Measurements from ENCODE around the gene ZNF670.
"Not testable (repeated sequence)": the region's sequence is repeated elsewhere in the genome, so short reads cannot be mapped to it uniquely, and the experiment has no call there.

The ZNF670 gene

DNA sequence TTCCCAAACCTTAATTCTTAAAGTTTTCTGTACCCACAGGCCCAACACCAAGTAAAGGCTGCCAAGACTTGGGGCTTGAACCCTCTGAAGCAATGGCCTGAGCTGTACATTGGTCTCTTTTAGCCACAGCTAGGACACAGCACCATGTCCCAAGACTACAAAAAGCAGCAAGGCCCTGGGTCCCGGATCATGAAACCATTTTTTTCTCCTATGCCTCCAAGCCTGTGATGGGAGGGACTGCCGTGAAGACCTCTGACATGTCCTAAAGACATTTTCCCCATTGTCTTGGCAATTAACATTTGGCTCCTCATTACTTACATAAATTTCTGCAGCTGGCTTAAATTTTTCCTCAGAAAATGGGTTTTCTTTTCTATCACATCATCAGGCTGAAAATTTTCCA, 30.9 kb downstream of the ZNF670 start:
- H3K9me3 ChIP-seq (ENCODE audit: low read depth, low read length), result peaks cover 7% of the 10 kb centered on the region; the same call in 1 of the 2 replicates
- no peak overlapping the region for H3K27ac ChIP-seq
- H3K9ac ChIP-seq (ENCODE audit: insufficient read length), result no peak overlapping the region
- H3K36me3 ChIP-seq (ENCODE audit: insufficient read depth, low read length), result peaks cover 9% of the 10 kb centered on the region; the same call in 1 of the 2 replicates
- no peak for TF ChIP-seq EZH2 (IDR thresholded peaks at IDR 0.05)
- TF ChIP-seq FOXP2 (optimal IDR thresholded peaks at IDR 0.05; ENCODE audit: control extremely low read depth, extremely low read length, insufficient read depth), result no peak
- TF ChIP-seq POLR2AphosphoS5 (IDR thresholded peaks at IDR 0.05; ENCODE audit: borderline replicate concordance, low read depth, low read length), result no peak
- no peak for DNase-seq (ENCODE audit: low read depth, low spot score)
- H3K4me3 ChIP-seq, result no peak overlapping the region

DNA sequence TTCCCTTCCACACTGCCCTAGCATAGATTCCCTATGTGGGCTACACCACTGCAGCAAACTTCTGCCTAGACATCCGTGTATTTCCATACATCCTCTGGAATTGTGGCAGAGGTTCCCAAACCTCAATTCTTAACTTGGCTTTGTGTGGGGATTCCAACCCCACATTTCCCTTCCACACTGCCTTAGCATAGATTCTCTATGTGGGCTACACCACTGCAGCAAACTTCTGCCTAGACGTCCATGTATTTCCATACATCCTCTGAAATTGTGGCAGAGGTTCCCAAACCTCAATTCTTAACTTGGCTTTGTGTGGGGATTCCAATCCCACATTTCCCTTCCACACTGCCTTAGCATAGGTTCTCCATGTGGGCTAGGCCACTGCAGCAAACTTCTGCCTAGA, 31.4 kb downstream of the ZNF670 start:
- Histone ChIP-seq H3K9me3 (ENCODE audit: low read depth, low read length) (peaks cover 11% of the 10 kb centered on the region; the same call in 1 of the 2 replicates), H3K9ac (ENCODE audit: insufficient read length) (no peak overlapping the region), H3K27ac (no peak overlapping the region), H3K4me3 (no peak overlapping the region), H3K36me3 (ENCODE audit: insufficient read depth, low read length) (peaks cover 9% of the 10 kb centered on the region; the same call in 1 of the 2 replicates)
- no peak for DNase-seq (ENCODE audit: low read depth, low spot score)
- TF ChIP-seq POLR2AphosphoS5 (IDR thresholded peaks at IDR 0.05; ENCODE audit: borderline replicate concordance, low read depth, low read length) (no peak), FOXP2 (optimal IDR thresholded peaks at IDR 0.05; ENCODE audit: control extremely low read depth, extremely low read length, insufficient read depth) (no peak), EZH2 (IDR thresholded peaks at IDR 0.05) (no peak)

DNA sequence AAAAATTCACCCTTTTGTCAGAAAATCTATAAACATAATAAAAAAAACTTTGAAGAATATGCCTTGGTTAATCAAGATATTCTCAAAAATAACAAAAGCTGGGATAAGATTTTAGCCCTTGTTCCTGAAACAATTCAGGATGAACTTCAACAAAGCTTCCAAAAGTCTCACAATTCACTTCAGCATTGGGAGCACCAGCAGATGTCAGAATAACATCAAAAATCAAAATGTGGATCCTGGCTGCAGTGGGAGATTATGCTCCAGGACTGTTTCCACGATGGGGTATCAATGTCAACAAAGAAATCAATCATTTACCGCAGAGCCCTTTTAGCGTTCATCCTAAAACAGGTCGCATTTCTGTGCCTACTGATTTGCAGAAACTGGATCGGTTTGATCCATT, 35.2 kb downstream of the ZNF670 start:
- Histone ChIP-seq H3K9ac (ENCODE audit: insufficient read length) (no peak overlapping the region), H3K27ac (no peak overlapping the region), H3K36me3 (ENCODE audit: insufficient read depth, low read length) (peaks cover 27% of the 10 kb centered on the region), H3K9me3 (ENCODE audit: low read depth, low read length) (peaks cover 17% of the 10 kb centered on the region), H3K4me3 (no peak overlapping the region)
- DNase-seq (ENCODE audit: low read depth, low spot score), result no peak
- TF ChIP-seq EZH2 (IDR thresholded peaks at IDR 0.05), result no peak
- no peak for TF ChIP-seq FOXP2 (optimal IDR thresholded peaks at IDR 0.05; ENCODE audit: control extremely low read depth, extremely low read length, insufficient read depth)
- no peak for TF ChIP-seq POLR2AphosphoS5 (IDR thresholded peaks at IDR 0.05; ENCODE audit: borderline replicate concordance, low read depth, low read length)

DNA sequence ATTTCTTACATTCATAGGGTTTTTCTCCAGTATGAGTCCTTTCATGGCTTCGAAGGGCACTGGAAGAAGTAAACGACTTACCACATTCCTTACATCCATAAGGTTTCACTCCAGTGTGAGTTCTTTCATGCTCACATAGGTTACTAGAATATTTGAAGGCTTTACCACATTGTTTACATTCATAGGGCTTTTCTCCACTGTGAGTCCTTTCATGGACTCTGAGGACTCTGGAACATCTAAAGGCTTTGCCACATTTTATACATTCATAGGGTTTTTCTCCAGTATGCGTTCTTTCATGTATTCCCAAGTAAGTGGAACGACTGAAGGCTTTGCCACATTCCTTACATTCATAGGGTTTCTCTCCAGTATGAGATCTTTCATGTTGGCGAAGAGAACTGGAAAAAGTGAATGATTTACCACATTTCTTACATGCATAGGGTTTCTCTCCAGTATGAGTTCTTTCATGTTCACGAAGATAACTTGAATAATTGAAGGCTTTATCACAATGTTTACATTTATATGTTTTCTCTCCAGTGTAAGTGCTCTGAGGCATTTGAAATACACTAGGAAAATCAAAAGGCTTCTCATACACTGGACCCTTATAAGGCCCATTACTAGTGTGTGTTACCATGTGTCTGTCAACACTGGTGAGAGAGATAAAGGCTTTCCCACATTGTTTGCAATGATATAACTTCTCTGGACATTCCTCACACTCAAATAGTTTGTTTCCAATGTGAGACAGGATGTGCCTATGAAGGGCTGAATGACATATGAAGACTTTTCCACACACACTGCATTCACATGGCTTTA, 40.9 kb downstream of the ZNF670 start:
- H3K27ac ChIP-seq, result no peak overlapping the region
- peaks cover 56% of the 10 kb centered on the region for H3K36me3 ChIP-seq (ENCODE audit: insufficient read depth, low read length)
- no peak overlapping the region for H3K9ac ChIP-seq (ENCODE audit: insufficient read length)
- TF ChIP-seq EZH2 (IDR thresholded peaks at IDR 0.05) (no peak), POLR2AphosphoS5 (IDR thresholded peaks at IDR 0.05; ENCODE audit: borderline replicate concordance, low read depth, low read length) (no peak), FOXP2 (optimal IDR thresholded peaks at IDR 0.05; ENCODE audit: control extremely low read depth, extremely low read length, insufficient read depth) (no peak)
- no peak for DNase-seq (ENCODE audit: low read depth, low spot score)
- no peak overlapping the region for H3K4me3 ChIP-seq
- H3K9me3 ChIP-seq (ENCODE audit: low read depth, low read length), result peaks cover 35% of the 10 kb centered on the region

DNA sequence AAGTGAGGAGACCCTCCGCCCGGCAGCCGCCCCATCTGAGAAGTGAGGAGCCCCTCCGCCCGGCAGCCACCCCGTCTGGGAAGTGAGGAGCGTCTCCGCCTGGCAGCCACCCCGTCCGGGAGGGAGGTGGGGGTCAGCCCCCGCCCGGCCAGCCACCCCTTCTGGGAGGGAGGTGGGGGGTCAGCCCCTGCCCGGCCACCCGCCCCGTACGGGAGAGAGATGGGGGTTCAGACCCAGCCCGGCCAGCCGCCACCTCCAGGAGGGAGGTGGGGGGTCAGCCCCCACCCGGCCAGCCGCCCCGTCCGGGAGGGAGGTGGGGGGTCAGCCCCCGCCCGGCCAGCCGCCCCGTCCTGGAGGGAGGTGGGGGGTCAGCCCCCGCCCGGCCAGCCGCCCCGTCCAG, 46.3 kb downstream of the ZNF670 start:
- peaks cover 12% of the 10 kb centered on the region for H3K9me3 ChIP-seq (ENCODE audit: low read depth, low read length)
- H3K4me3 ChIP-seq; DNase-seq (ENCODE audit: low read depth, low spot score); H3K27ac ChIP-seq; H3K9ac ChIP-seq (ENCODE audit: insufficient read length): not testable (repeated sequence)
- peaks cover 27% of the 10 kb centered on the region for H3K36me3 ChIP-seq (ENCODE audit: insufficient read depth, low read length)
